Erythroblast (primary cell): Measurements from ENCODE around the gene ZBTB46.

Source experiments
- DNase-seq, 2 experiments: peaks; one replicate each; lab custom pipeline; 2025; lab: John Stamatoyannopoulos, UW
- GATA1 ChIP-seq: IDR thresholded peaks from 2 replicates; pipeline ENCODE4 v1.6.1; 2011; ENCODE audit warnings: low read depth, mild to moderate bottlenecking, control low read depth, low read length, moderate library complexity
- POLR2A ChIP-seq: IDR thresholded peaks from 2 replicates; pipeline ENCODE4 v1.6.1; 2011; ENCODE audit warnings: mild to moderate bottlenecking, low read length

ZBTB46 gene

DNA sequence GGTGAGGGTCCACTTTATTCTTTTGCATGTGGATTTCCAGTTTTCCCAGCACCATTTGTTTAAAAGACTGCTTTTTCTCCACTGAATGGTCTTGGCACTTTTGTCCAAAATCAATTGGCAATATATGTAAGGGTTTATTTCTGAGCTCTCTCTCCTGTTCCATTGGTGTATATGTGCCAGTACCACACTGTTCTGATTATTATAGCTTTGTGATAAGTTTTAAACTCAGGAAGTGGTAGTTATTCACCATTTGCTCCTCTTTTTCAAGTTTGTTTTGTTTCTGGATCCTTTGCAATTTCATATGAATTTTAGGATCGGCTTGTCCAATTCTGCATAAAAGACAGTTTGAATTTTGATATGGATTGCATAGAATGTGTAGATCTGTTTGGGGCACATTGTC is 118.9 kb downstream of the ZBTB46 start:
- TF ChIP-seq GATA1 = no peak
- no peak for TF ChIP-seq POLR2A

DNA sequence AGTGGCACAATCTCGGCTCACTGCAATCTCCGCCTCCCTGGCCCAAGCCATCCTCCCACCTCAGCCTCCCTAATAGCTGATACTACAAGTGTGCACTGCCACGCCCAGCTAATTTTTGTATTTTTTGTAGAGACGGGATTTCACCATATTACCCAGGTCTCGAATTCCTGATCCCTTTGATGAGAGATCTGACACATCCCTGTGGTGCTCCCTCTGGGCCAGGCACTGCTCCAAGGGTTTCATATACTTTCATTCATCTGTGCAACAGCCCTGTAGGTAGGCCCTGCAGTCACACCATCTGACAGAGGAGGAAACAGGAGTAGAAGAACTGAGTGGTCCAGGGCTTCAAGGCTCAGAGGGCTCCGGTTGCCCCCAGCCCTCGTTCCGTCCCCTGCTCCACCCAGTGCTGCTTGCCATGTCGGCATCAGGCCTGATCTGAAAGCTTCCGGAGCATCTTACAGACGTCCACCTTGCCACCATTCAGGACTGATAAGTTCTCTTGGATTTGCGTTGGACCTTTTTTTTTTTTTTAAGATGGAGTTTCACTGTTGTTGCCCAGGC is 119.9 kb downstream of the ZBTB46 start:
- DNase-seq = no peak
- TF ChIP-seq POLR2A = no peak
- TF ChIP-seq GATA1 = no peak

More for the DNA sequence above, 118.9 kb downstream of the ZBTB46 start:
- no peak for DNase-seq

DNA sequence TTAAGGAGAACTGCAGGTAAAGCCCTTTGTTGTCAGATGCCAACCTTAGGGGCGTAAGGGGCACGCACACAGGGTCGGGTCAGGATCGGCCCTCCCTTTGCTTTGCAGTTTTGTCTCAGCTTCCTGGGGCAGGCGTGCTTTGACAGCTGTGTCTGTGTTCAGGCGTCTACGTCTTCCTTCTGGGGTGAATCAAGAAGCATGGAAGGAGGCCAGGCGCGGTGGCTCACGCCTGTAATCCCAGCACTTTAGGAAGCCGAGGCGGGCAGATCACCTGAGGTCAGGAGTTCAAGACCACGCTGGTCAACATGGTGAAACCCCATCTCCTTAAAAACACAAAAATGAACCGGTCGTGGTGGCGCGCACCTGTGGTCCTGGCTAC is 121.9 kb downstream of the ZBTB46 start:
- no peak for DNase-seq
- TF ChIP-seq POLR2A (no peak), GATA1 (no peak)

DNA sequence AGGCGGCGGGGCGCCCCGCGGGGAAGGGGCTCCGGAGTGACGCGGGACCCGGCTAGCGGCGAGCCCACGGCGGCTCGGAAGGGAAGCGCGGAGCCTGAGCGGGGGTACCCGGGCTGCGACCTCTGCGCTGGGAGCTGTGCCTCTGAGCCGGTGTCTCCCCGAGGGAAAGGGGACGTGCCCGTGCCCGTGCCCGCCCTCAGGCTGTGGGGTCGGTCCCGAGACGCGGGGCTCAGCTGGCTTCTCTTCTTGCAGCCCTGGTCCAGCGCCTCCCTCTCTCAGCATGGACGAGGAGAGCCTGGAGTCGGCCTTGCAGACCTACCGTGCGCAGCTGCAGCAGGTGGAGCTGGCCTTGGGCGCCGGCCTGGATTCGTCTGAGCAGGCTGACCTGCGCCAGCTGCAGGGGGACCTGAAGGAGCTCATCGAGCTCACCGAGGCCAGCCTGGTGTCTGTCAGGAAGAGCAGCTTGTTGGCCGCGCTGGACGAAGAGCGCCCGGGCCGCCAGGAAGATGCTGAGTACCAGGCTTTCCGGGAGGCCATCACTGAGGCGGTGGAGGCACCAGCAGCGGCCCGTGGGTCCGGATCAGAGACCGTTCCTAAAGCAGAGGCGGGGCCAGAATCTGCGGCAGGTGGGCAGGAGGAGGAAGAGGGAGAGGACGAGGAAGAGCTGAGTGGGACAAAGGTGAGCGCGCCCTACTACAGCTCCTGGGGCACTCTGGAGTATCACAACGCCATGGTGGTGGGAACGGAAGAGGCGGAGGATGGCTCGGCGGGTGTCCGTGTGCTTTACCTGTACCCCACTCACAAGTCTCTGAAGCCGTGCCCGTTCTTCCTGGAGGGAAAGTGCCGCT is 122.5 kb downstream of the ZBTB46 start:
- DNase-seq = peak; percentile 31 to 53
- TF ChIP-seq POLR2A (no peak), GATA1 (no peak)

DNA sequence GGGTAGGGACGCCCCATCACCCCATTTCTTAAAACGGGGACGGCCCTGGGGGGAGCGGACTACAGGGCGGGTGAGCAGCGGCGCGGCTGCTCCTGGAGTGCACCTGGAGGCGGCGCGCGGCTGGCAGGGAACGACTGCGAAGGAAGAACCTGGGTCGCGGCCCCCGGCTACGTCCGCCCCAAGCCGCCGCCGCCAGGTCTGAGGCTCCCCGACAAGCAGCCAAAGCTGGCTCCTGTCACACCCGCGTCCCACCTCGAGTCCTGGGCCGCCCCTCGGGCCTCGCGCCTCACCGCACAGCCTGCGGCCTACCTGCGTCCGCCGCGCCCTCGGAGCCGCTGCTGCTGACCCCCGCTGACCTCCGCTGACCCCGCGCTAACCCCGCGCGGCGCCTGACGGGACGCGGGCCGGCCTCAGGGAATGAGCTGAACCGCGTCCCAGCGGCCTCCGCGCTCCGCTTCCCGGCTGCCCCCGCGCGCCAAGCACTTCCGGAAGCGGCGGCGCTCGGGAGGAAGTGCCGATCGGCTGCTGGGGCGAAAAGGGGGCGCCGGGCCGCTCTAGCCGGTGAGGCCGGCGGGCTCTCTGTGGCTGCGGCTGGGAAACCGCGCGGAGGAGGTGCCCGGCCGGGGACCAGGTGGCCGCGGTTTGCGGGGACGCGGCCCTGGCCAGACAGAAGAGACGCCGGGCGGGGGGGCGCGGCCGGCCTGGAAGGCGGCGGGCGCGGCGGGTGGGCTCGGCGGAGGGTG is 123.3 kb downstream of the ZBTB46 start, which contains the start of the genes ARFRP1 and ZGPAT:
ARFRP1 (minus strand) TSS at position 419 of the 743 bp plus-strand sequence. CDS start 885 bp downstream, outside the sequence.
ZGPAT (plus strand) TSS at position 482 of the 743 bp plus-strand sequence. CDS start 542 bp downstream, outside the sequence.
- TF ChIP-seq GATA1 (no peak), POLR2A (peak; percentile 57)
- peak; percentile 91 to 94 for DNase-seq

DNA sequence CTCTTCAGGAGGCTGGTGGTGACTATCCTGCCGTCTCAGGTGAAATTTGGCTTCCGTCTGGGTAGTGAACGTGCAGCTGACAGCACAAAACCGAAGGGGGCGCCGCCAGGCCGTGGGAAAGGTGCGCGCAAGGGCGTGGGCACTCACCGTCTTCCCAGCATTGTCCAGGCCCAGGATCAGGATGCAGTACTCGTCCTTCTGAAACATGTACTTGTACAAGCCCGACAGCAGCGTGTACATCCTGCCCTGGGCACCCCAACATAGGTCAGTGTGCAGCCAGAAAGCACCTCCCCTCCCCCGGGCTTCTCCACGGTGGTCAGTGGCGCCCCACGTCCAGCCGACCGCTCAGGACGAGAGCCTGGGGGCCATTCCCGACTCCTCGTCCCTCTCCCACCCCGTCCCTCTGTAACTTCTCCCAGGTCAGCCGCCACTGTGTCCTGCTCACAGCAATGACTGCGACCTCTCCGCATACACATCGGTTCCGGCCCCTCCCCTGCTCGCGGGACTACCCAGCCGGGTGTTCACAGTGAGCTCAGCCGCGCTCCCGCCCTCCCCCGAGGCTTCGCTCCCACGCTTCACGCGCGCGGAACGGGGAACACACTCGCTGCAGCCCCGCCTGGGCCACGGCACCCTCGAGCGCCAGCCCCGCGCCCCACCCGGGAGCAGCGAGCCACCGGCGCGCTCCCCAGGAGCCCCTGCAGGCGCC is 124.1 kb downstream of the ZBTB46 start:
- peak; percentile 60 to 74 for DNase-seq
- no peak for TF ChIP-seq GATA1
- TF ChIP-seq POLR2A = no peak

DNA sequence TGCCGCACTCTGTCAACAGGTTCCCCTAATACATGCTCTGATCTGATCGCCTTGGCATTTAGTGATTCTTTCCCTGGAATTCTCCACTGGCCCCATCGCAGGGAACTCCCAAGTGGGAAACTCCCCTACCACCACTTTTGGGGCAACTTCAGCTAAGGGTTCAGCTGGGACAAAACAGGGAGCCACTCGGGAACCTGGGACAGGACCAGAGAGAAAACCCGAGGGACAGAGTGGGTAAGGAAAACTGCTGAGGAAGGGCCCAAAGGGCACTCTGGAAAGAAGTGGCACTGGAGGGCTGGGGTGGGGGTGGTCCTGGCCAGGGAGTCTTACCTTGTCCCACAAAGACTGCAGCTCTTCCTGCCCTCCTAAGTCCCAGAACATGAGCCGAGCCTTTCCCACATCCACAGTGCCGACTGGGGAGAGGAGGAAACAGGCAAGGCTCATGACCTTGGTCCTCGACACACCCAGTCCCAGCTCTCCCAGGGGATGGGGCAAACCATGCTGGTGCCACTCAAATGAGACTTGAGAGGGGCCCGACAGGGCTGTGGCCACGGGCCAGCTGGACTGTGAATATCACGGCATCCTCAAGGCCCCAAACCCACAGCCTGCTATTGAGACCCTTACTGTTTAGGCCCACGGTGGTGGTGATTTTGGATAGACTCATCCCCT is 124.9 kb downstream of the ZBTB46 start:
- TF ChIP-seq POLR2A (no peak), GATA1 (no peak)

DNA sequence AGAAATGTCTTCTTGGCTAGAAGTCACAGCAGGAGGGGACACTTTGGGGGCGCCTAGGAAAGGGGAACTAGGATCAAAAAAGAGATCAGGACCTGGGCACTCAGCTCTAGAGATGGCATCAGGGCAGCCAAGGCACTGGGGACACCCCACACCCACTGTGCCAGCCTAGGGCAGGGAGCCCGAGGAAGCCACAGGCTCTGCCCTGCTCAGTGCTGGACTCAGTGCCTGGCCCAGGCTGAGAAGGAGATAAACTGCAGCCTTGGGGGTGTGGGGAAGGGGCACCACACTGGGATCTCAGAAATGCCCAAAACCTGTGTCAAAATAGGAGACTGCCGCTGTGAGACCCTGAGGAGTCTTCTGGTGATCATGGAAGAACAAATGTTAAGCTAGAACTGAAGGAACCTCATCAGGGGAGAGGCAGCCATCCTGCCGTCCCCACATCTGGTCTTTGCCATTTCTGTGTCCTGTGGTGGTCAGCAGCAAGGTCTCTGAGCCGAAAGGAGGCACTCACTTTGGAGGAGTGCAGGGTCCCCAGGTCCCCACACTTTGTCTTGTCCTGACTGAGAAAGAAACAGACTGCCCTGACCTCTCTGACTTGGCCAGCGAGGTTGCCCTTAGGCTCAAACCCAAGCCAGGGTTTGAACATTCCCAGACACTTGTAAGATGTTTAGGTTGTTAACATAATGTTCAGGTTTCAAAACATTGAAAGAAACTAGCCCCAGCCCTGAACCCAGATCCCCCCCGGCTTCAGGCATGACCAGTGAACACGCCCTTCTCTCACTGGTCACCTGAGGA is 125.6 kb downstream of the ZBTB46 start:
- no peak for DNase-seq
- TF ChIP-seq POLR2A (no peak), GATA1 (no peak)

More for the DNA sequence above, 124.9 kb downstream of the ZBTB46 start:
- no peak for DNase-seq

DNA sequence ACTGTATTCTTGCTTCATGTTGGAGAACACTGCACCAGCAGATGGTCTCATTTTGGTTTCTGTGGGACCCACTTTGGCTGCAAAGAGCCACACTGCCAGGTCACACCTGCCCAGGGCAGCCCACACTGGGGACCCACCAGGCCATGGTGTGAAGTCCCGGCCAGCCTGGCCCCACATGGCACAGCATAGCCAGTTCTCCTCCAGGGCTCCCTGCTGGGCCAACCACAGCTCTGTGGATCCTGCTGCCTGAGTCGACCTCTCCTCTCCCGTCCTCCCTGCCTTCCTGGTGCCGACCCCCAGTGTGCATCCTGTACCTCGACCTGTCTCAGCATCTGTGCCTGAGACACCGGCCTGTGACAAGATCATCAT is 126.3 kb downstream of the ZBTB46 start:
- TF ChIP-seq POLR2A (no peak), GATA1 (no peak)

DNA sequence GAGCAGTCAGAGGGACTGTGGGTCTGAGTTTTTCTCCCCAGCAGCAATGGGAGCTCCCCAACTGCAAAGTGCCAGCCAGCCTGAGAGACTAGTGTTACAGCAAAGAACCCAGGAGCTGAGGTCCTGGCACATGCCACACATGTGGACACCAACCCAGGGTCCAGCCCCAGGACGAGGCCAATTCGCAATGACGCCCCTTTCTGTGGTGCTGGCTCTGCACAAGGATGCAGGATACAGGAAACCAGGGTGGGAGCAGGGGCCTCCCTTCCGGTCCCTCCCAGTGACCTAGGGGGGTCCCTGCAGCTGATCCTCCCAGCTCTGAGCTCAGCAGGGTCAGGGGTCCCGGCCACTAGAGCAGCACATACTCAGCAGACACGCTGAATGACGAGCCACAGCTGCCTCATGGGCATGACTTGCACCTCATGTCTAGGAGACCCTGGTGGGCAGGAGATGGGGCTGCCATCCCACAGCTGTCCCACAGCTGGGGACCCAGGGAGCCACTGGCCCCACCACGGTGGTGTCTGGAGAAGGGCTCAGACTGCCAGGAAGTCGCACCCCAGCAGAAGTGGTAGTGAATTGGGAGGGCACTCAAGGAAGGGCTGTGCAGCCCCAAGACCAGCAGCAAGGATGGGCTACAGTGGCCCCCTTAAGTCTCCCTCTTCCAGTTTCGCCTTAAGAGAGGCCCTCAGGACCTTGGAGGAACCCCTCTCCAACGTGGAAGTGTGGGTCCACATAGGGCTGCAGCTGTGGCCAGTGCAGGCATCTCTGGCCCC is 126.9 kb downstream of the ZBTB46 start:
- TF ChIP-seq POLR2A (no peak), GATA1 (no peak)
- DNase-seq = no peak

More for the DNA sequence above, 126.3 kb downstream of the ZBTB46 start:
- no peak for DNase-seq

DNA sequence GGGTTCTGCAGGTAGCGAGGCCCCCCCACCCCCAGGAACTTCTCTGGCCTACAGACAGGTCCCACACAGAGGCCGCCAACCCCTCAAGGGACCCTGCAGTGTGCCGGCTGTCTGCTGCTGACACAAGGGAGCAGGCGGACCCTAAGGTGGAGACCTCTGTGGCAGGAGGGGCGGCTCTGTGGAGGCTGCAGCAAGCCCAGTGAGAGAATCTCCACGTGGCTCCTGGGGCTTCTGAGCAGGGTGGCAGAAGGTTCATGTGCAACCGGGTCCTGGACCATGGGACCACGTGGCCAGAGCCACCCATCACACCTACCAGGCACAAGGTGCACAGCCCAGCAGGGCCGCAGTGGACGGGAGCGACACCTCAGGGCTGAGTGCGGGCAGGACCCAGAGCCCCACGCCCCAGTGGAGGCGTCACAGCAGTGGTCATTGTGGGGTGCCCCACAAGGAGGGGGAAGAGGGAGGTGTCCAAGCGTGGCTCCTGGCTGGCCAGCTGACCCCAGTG is 127.5 kb downstream of the ZBTB46 start:
- no peak for DNase-seq
- no peak for TF ChIP-seq GATA1
- TF ChIP-seq POLR2A = no peak
